HepG2 (cell line): ENCODE results near the gene MIPEP. TPM values are rescaled to one million over a fixed set of nuclear protein-coding genes. Genes with fewer than 3 reads are reported as not detected.

Experiments
- ATAC-seq: fragments of 200-7000 bp; cut with Tn5 transposase; 3 replicates; pipeline ENCODE4 v1.9.1; 2020; ENCODE audit warnings: mild to moderate bottlenecking, moderate library complexity
- BruUV-seq: library from RNA; stranded (reverse); fragments of 400-500 nt; replicated peaks from 2 replicates; lab custom pipeline; 2021; lab: Mats Ljungman, UMichigan
- CTCF ChIA-PET: fragments of 300-600 bp; formaldehyde crosslinking; extraction: SDS; loops from one replicate; lab custom pipeline; 2021; ENCODE audit warnings: low total read pairs, inconsistent platforms, low intra/inter-chr PET ratio; lab: Yijun Ruan, JAX
- POLR2A ChIA-PET: fragments of 350-600 bp; sonication (Branson Sonifier 250); formaldehyde crosslinking; loops from one replicate; lab custom pipeline; 2020; ENCODE audit warnings: antibody characterized with exemption, inconsistent platforms; lab: Yijun Ruan, JAX
- DNase-seq: peaks from one replicate; pipeline ENCODE4 v3.0.0-alpha.2; 2015; ENCODE audit warnings: low spot score
- FAIRE-seq: peaks from 3 replicates; lab custom pipeline; 2011; peaks lifted over from hg19 to GRCh38; lab: Jason Lieb, UNC
- H2AFZ ChIP-seq: one replicate; pipeline ENCODE4 v1.6.1; 2011; ENCODE audit warnings: low read length, inconsistent platforms
- H3K27ac ChIP-seq: fragments of 300-600 bp; 3 replicates; pipeline ENCODE4 v1.8.0; 2011; ENCODE audit warnings: mixed run types, mild to moderate bottlenecking, mixed read lengths, low read length, inconsistent platforms; ENCODE audit not compliant: insufficient read depth; ENCODE audit errors: extremely low read length
- H3K27me3 ChIP-seq, 2 experiments: fragments of 200-600 bp in 1 of 2; 2 replicates in 1 of 2; 3 replicates in 1 of 2; pipeline versions ENCODE4 v1.6.0 to v1.8.0; 2011; ENCODE audit warnings: low read length in 2 of 2, mild to moderate bottlenecking in 2 of 2, moderate library complexity in 2 of 2, inconsistent platforms in 1 of 2; ENCODE audit not compliant: insufficient read depth in 2 of 2, control insufficient read depth in 1 of 2
- H3K36me3 ChIP-seq, 2 experiments: fragments of 200-600 bp in 1 of 2; replicated peaks in 1 of 2; 2 replicates in 1 of 2; 3 replicates in 1 of 2; pipeline versions ENCODE4 v1.5.1 to v1.8.0; 2011; ENCODE audit warnings: low read length in 2 of 2, inconsistent platforms in 1 of 2; ENCODE audit not compliant: insufficient read depth in 2 of 2, control insufficient read depth in 1 of 2
- H3K4me1 ChIP-seq: 2 replicates; pipeline ENCODE4 v1.5.1; 2012; ENCODE audit warnings: low read length, inconsistent platforms; ENCODE audit not compliant: insufficient read depth
- H3K4me2 ChIP-seq: 2 replicates; pipeline ENCODE4 v1.6.0; 2011; ENCODE audit warnings: low read depth, low read length, inconsistent platforms
- H3K4me3 ChIP-seq, 3 experiments: fragments of 200-600 bp in 1 of 3; sonication (generic), shearing (Covaris generic) in 1 of 3; replicated peaks in 1 of 3; 2 replicates each; pipeline ENCODE4 v1.5.1; 2011 to 2016; ENCODE audit warnings: low read length in 3 of 3, inconsistent platforms in 2 of 3, low read depth in 2 of 3, mild to moderate bottlenecking in 2 of 3, control low read depth in 1 of 3, mixed read lengths in 1 of 3; ENCODE audit not compliant: insufficient read depth in 1 of 3
- H3K79me2 ChIP-seq: one replicate; pipeline ENCODE4 v1.6.1; 2011; ENCODE audit warnings: low read length, inconsistent platforms; ENCODE audit not compliant: insufficient read depth
- H3K9ac ChIP-seq: 2 replicates; pipeline ENCODE4 v1.6.0; 2011; ENCODE audit warnings: mild to moderate bottlenecking, low read depth, low read length, inconsistent platforms; ENCODE audit not compliant: insufficient read depth
- H3K9me3 ChIP-seq: 2 replicates; pipeline ENCODE4 v1.5.1; 2012; ENCODE audit warnings: mild to moderate bottlenecking, low read length
- H4K20me1 ChIP-seq: 2 replicates; pipeline ENCODE4 v1.6.0; 2011; ENCODE audit warnings: inconsistent platforms, mild to moderate bottlenecking, low read length, moderate library complexity; ENCODE audit not compliant: insufficient read depth
- ATF7-NPFF ChIP-seq: sonication (generic); formaldehyde crosslinking; IDR thresholded peaks from 2 replicates; pipeline ENCODE4 v1.8.1; 2023; ENCODE audit warnings: mild to moderate bottlenecking, low read depth, missing genetic modification reagents, moderate library complexity
- CC2D1A ChIP-seq: sonication (generic); formaldehyde crosslinking; IDR thresholded peaks from 2 replicates; pipeline ENCODE4 v1.8.1; 2023; ENCODE audit warnings: mild to moderate bottlenecking, missing genetic modification reagents
- CSRNP1 ChIP-seq: sonication (generic); formaldehyde crosslinking; IDR thresholded peaks from 2 replicates; pipeline ENCODE4 v1.8.1; 2023; ENCODE audit warnings: mild to moderate bottlenecking, missing genetic modification reagents
- CSRNP2 ChIP-seq: sonication (generic); formaldehyde crosslinking; conservative IDR thresholded peaks from 2 replicates; pipeline ENCODE4 v1.8.0; 2022; ENCODE audit warnings: low read depth, missing genetic modification reagents
- GATAD1 ChIP-seq: IDR thresholded peaks from 2 replicates; pipeline ENCODE4 v1.6.1; 2016; ENCODE audit warnings: missing genetic modification reagents, missing compliant biosample characterization
- KAT2B ChIP-seq: fragments of 150-350 bp; IDR thresholded peaks from 2 replicates; pipeline ENCODE4 v1.6.1; 2014; ENCODE audit warnings: low read depth, low read length, borderline replicate concordance
- MAFF ChIP-seq: IDR thresholded peaks from 2 replicates; pipeline ENCODE4 v1.6.1; 2011; ENCODE audit warnings: low read depth, low read length, improper control_type of control experiment
- REL ChIP-seq: sonication (generic); formaldehyde crosslinking; conservative IDR thresholded peaks from 2 replicates; pipeline ENCODE4 v1.8.0; 2022; ENCODE audit warnings: mild to moderate bottlenecking, missing genetic modification reagents, moderate library complexity
- TOE1 ChIP-seq: sonication (generic); formaldehyde crosslinking; IDR thresholded peaks from 2 replicates; pipeline ENCODE4 v1.4.0; 2020; ENCODE audit warnings: mild to moderate bottlenecking, missing genetic modification reagents
- ZNF281 ChIP-seq: sonication (generic); formaldehyde crosslinking; IDR thresholded peaks from 2 replicates; pipeline ENCODE4 v1.4.0; 2020; ENCODE audit warnings: missing genetic modification reagents, borderline replicate concordance
- ZNF570 ChIP-seq: sonication (generic); formaldehyde crosslinking; IDR thresholded peaks from 2 replicates; pipeline ENCODE4 v1.4.0; 2020; ENCODE audit warnings: mild to moderate bottlenecking, missing genetic modification reagents, borderline replicate concordance
- ZNF772 ChIP-seq: sonication (generic); formaldehyde crosslinking; IDR thresholded peaks from 2 replicates; pipeline ENCODE4 v1.5.0; 2020; ENCODE audit warnings: mild to moderate bottlenecking, missing genetic modification reagents
- ZSCAN30 ChIP-seq: sonication (generic); formaldehyde crosslinking; IDR thresholded peaks from 2 replicates; pipeline ENCODE4 v1.5.0; 2020; ENCODE audit warnings: mild to moderate bottlenecking, missing genetic modification reagents
- WGBS: methylation state at CpG from one replicate; pipeline ENCODE4 v1.1.6; 2017; ENCODE audit warnings: low lambda C conversion rate; 5-methylcytosine and 5-hydroxymethylcytosine counted together
- in situ Hi-C: cut with HindIII; loops from 2 replicates; pipeline ENCODE4 v1.10.0; 2017; ENCODE audit warnings: low pct_unique_long_range_greater_than_20kb; ENCODE audit not compliant: extremely low pct_ligation_motif_present
- intact Hi-C: fragments of 100-400 bp; cut with micrococcal nuclease; formaldehyde crosslinking; loops from one replicate; pipeline ENCODE4 v1.10.0; 2022; ENCODE audit not compliant: unreplicated experiment
- polyA plus RNA-seq, 8 experiments: library from polyadenylated mRNA; depleted of rRNA in 3 of 8; stranded (reverse) in 7 of 8; unstranded in 1 of 8; fragments of >200 nt; fragmentation: Illumina TruSeq in 4 of 8; extraction: Trizol in 4 of 8; gene quantifications; 2 replicates each; pipeline versions ENCODE4 v1.2.1 to v1.2.3, GENCODE V29; 2011 to 2016; ENCODE audit warnings: low read depth in 4 of 8, missing spikeins in 1 of 8, mixed read lengths in 1 of 8; ENCODE audit not compliant: insufficient read depth in 1 of 8
- total RNA-seq, 5 experiments: library from RNA; depleted of rRNA; stranded (reverse); fragments of >200 nt; fragmentation: Illumina TruSeq; extraction: Trizol; gene quantifications; 2 replicates each; pipeline ENCODE4 v1.2.3, GENCODE V29; 2016; ENCODE audit warnings: low read depth in 1 of 5
- TF ChIP-seq, protein P1 (sequence below): sonication (generic); formaldehyde crosslinking; IDR thresholded peaks from 2 replicates; pipeline ENCODE4 v1.5.0; 2020; ENCODE audit warnings: missing genetic modification reagents
- TF ChIP-seq, protein P2 (sequence below): sonication (generic); formaldehyde crosslinking; IDR thresholded peaks from 2 replicates; pipeline ENCODE4 v1.4.0; 2020; ENCODE audit warnings: low read depth, mild to moderate bottlenecking, missing genetic modification reagents
- TF ChIP-seq, protein P3 (sequence below): IDR thresholded peaks from 2 replicates; pipeline ENCODE4 v1.6.1; 2016; ENCODE audit warnings: missing compliant biosample characterization, missing genetic modification reagents, borderline replicate concordance

Gene MIPEP
- total and polyA plus RNA-seq, 2 of the 13 experiments (the other 11 are each of a cell fraction or from before 2014, with no cell fraction given) = 9.3 to 24.1 TPM

DNA sequence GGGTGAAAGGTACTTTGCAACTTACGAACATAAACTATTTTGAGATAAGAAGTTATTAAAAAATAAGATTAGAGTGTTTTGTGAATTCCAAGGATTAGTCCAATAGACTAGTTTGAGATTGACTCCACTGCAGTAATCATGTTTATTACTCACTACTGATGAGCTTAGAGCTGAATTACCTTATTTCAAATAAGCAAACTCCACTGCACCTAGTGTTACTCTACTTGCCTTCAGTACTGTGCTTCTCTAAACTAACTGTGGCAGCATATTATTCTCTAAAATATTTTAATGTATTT is 111.7 kb downstream of the MIPEP start:
- BruUV-seq = no TSS peak
- in situ Hi-C loops = no loop called here
- FAIRE-seq (no peak), ATAC-seq (no peak), DNase-seq (no peak)
- Histone ChIP-seq H3K9ac (no peak overlapping the region), H3K27me3 (no peaks in the 10 kb centered on the region), H3K4me3 (no peak overlapping the region), H4K20me1 (no peaks in the 10 kb centered on the region), H3K36me3 (no peaks in the 10 kb centered on the region), H3K79me2 (no peaks in the 10 kb centered on the region), H3K4me2 (no peak overlapping the region), H3K27ac (no peak overlapping the region), H3K9me3 (no peaks in the 10 kb centered on the region), H2AFZ (no peak overlapping the region), H3K4me1 (peaks cover 21% of the 10 kb centered on the region)
- intact Hi-C loops = no loop called here
- WGBS = 100% methylated on average over 1 of the region's 1 CpG
- ChIA-PET CTCF (no interaction called here), POLR2A (interaction anchor here (1.5 kb wide), 1 partner anchor 123 kb away, joined by 5 read pairs; no protein-coding TSS in a partner anchor)
- TF ChIP-seq ZSCAN30 (no peak), CSRNP1 (CRISPR knock-in tag) (no peak), REL (no peak), ZNF281 (no peak), CSRNP2 (CRISPR knock-in tag) (no peak), TOE1 (CRISPR knock-in tag) (no peak), KAT2B (no peak), GATAD1 (no peak), CC2D1A (CRISPR knock-in tag) (no peak), ZNF570 (CRISPR knock-in tag) (no peak), ATF7-NPFF (CRISPR knock-in tag) (no peak), ZNF772 (CRISPR knock-in tag) (no peak), MAFF (no peak)
- TF ChIP-seq, protein P1, sequence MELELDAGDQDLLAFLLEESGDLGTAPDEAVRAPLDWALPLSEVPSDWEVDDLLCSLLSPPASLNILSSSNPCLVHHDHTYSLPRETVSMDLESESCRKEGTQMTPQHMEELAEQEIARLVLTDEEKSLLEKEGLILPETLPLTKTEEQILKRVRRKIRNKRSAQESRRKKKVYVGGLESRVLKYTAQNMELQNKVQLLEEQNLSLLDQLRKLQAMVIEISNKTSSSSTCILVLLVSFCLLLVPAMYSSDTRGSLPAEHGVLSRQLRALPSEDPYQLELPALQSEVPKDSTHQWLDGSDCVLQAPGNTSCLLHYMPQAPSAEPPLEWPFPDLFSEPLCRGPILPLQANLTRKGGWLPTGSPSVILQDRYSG (CRISPR knock-in tag) = no peak
- TF ChIP-seq, protein P2, sequence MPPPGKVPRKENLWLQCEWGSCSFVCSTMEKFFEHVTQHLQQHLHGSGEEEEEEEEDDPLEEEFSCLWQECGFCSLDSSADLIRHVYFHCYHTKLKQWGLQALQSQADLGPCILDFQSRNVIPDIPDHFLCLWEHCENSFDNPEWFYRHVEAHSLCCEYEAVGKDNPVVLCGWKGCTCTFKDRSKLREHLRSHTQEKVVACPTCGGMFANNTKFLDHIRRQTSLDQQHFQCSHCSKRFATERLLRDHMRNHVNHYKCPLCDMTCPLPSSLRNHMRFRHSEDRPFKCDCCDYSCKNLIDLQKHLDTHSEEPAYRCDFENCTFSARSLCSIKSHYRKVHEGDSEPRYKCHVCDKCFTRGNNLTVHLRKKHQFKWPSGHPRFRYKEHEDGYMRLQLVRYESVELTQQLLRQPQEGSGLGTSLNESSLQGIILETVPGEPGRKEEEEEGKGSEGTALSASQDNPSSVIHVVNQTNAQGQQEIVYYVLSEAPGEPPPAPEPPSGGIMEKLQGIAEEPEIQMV = no peak
- TF ChIP-seq, protein P3, sequence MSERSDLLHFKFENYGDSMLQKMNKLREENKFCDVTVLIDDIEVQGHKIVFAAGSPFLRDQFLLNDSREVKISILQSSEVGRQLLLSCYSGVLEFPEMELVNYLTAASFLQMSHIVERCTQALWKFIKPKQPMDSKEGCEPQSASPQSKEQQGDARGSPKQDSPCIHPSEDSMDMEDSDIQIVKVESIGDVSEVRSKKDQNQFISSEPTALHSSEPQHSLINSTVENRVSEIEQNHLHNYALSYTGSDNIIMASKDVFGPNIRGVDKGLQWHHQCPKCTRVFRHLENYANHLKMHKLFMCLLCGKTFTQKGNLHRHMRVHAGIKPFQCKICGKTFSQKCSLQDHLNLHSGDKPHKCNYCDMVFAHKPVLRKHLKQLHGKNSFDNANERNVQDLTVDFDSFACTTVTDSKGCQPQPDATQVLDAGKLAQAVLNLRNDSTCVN (CRISPR knock-in tag) = no peak
